CD4-positive, CD25-positive, alpha-beta regulatory T cell (primary cell): Measurements from ENCODE around the gene LIN28B. TPM values are rescaled to one million over a fixed set of nuclear protein-coding genes. Genes with fewer than 3 reads are reported as not detected.

Source experiments
- ATAC-seq, 2 donors: fragments of 150-1000 bp; cut with Tn5 transposase; one replicate each; pipeline ENCODE4 v1.10.0; 2021; ENCODE audit warnings: low read depth in 2 of 2, moderate number of reproducible peaks in 2 of 2, moderate library complexity in 1 of 2
- DNase-seq, 3 donors: peaks; one replicate each; pipeline versions ENCODE4 v3.0.0 to v3.0.0-alpha.2; 2012 to 2022; ENCODE audit warnings: mixed read lengths in 1 of 3
- H3K27ac ChIP-seq: one replicate; pipeline ENCODE4 v1.7.0; 2013; ENCODE audit warnings: mild to moderate bottlenecking, low read length; ENCODE audit not compliant: insufficient read depth, poor library complexity, severe bottlenecking
- H3K27me3 ChIP-seq: one replicate; pipeline ENCODE4 v1.7.0; 2013; ENCODE audit warnings: low read length; ENCODE audit not compliant: control insufficient read depth, insufficient read depth
- H3K36me3 ChIP-seq: one replicate; pipeline ENCODE4 v1.7.0; 2013; ENCODE audit warnings: mild to moderate bottlenecking, low read length, moderate library complexity; ENCODE audit not compliant: control insufficient read depth, insufficient read depth
- H3K4me1 ChIP-seq: 2 replicates; pipeline ENCODE4 v1.7.0; 2013; ENCODE audit warnings: mild to moderate bottlenecking, low read length; ENCODE audit not compliant: insufficient read depth, control insufficient read depth, poor library complexity, severe bottlenecking
- H3K4me3 ChIP-seq: one replicate; pipeline ENCODE4 v1.7.0; 2013; ENCODE audit warnings: low read depth, mild to moderate bottlenecking, low read length, moderate library complexity
- H3K9me3 ChIP-seq, 2 experiments: 1 replicate in 1 of 2; 2 replicates in 1 of 2; pipeline ENCODE4 v1.7.0; 2013; ENCODE audit warnings: low read length in 2 of 2, mild to moderate bottlenecking in 1 of 2, moderate library complexity in 1 of 2; ENCODE audit not compliant: control insufficient read depth in 2 of 2
- H3K27ac Mint-ChIP-seq, 3 donors: one replicate each; pipeline ENCODE4 v1.8.0; 2020 to 2022; ENCODE audit warnings: mild to moderate bottlenecking in 3 of 3, mixed read lengths in 3 of 3, moderate library complexity in 2 of 3
- H3K27me3 Mint-ChIP-seq: one replicate; pipeline ENCODE4 v1.8.0; 2022; ENCODE audit warnings: mild to moderate bottlenecking, mixed read lengths
- H3K36me3 Mint-ChIP-seq: one replicate; pipeline ENCODE4 v1.8.0; 2020; ENCODE audit warnings: mixed read lengths
- H3K4me1 Mint-ChIP-seq, 4 donors: one replicate each; pipeline ENCODE4 v1.8.0; 2020 to 2022; ENCODE audit warnings: mixed read lengths in 4 of 4, mild to moderate bottlenecking in 1 of 4
- H3K4me3 Mint-ChIP-seq, 4 donors: one replicate each; pipeline ENCODE4 v1.8.0; 2020 to 2022; ENCODE audit warnings: mild to moderate bottlenecking in 4 of 4, mixed read lengths in 4 of 4, moderate library complexity in 3 of 4
- H3K9me3 Mint-ChIP-seq, 7 donors: one replicate each; pipeline ENCODE4 v1.8.0; 2020 to 2022; ENCODE audit warnings: mixed read lengths in 7 of 7, mild to moderate bottlenecking in 3 of 7, moderate library complexity in 2 of 7
- polyA plus RNA-seq, 4 donors: library from polyadenylated mRNA; unstranded; fragments of 300-500 nt; fragmentation: Illumina TruSeq; gene quantifications; one replicate each; pipeline ENCODE4 v1.2.3, GENCODE V29; 2021
- total RNA-seq: library from RNA; stranded (reverse); gene quantifications from one replicate; pipeline ENCODE4 v1.2.3, GENCODE V29; 2022

Gene LIN28B
- total and polyA plus RNA-seq, 5 donors from 2014 or later = not detected

GRCh38 chr6:105091140-105091829 lies 134.4 kb downstream of the LIN28B start:
- no peak overlapping the region for H3K27ac Mint-ChIP-seq

GRCh38 chr6:105094133-105094640 lies 137.3 kb downstream of the LIN28B start:
- Mint-ChIP-seq H3K9me3 (peaks cover 0 to 1% (median 0%) of the 10 kb centered on the region in 7 donors), H3K27ac (peak overlapping the region in 1 of 3 donors; percentile 64), H3K4me3 (no peak overlapping the region), H3K36me3 (no peaks in the 10 kb centered on the region), H3K4me1 (no peaks in the 10 kb centered on the region), H3K27me3 (peaks cover 12% of the 10 kb centered on the region)
- ATAC-seq (no peak), DNase-seq (no peak)
- no peaks in the 10 kb centered on the region for H3K9me3 ChIP-seq
- no peaks in the 10 kb centered on the region for H3K4me1 ChIP-seq
- H3K27ac ChIP-seq = no peak overlapping the region
- H3K4me3 ChIP-seq = no peak overlapping the region
- H3K36me3 ChIP-seq = no peaks in the 10 kb centered on the region
- no peaks in the 10 kb centered on the region for H3K27me3 ChIP-seq

More at GRCh38 chr6:105091140-105091829, 134.4 kb downstream of the LIN28B start:
- ATAC-seq (no peak), DNase-seq (no peak)
- peaks cover 24% of the 10 kb centered on the region for H3K27me3 Mint-ChIP-seq
- H3K9me3 Mint-ChIP-seq = peaks cover 0 to 1% (median 0%) of the 10 kb centered on the region in 7 donors
- Histone ChIP-seq H3K27ac (no peak overlapping the region), H3K27me3 (no peaks in the 10 kb centered on the region), H3K9me3 (no peaks in the 10 kb centered on the region), H3K4me1 (no peaks in the 10 kb centered on the region), H3K4me3 (no peak overlapping the region), H3K36me3 (no peaks in the 10 kb centered on the region)
- no peak overlapping the region for H3K4me3 Mint-ChIP-seq
- no peaks in the 10 kb centered on the region for H3K4me1 Mint-ChIP-seq
- no peaks in the 10 kb centered on the region for H3K36me3 Mint-ChIP-seq

- Histone ChIP-seq H3K27me3 (no peaks in the 10 kb centered on the region), H3K4me1 (no peaks in the 10 kb centered on the region), H3K27ac (no peak overlapping the region), H3K4me3 (no peak overlapping the region), H3K36me3 (no peaks in the 10 kb centered on the region), H3K9me3 (no peaks in the 10 kb centered on the region)
- no peaks in the 10 kb centered on the region for H3K36me3 Mint-ChIP-seq
- DNase-seq = no peak
- ATAC-seq = no peak
- H3K27ac Mint-ChIP-seq = no peak overlapping the region
- H3K9me3 Mint-ChIP-seq = peaks cover 0 to 1% (median 0%) of the 10 kb centered on the region in 7 donors
- peaks cover 12% of the 10 kb centered on the region for H3K27me3 Mint-ChIP-seq
- H3K4me1 Mint-ChIP-seq = no peaks in the 10 kb centered on the region
- H3K4me3 Mint-ChIP-seq = no peak overlapping the region
Observed at GRCh38 chr6:105095139-105095538, 138.2 kb downstream of the LIN28B start.

- Histone ChIP-seq H3K4me1 (no peaks in the 10 kb centered on the region), H3K9me3 (no peaks in the 10 kb centered on the region), H3K27me3 (no peaks in the 10 kb centered on the region), H3K4me3 (no peak overlapping the region), H3K36me3 (no peaks in the 10 kb centered on the region), H3K27ac (no peak overlapping the region)
- DNase-seq (no peak), ATAC-seq (no peak)
- Mint-ChIP-seq H3K27ac (no peak overlapping the region), H3K36me3 (no peaks in the 10 kb centered on the region), H3K27me3 (peaks cover 12% of the 10 kb centered on the region), H3K4me1 (no peaks in the 10 kb centered on the region), H3K9me3 (peaks cover 0 to 1% (median 0%) of the 10 kb centered on the region in 7 donors), H3K4me3 (no peak overlapping the region)
Observed at GRCh38 chr6:105097288-105097687, 140.4 kb downstream of the LIN28B start.

- Histone ChIP-seq H3K36me3 (no peaks in the 10 kb centered on the region), H3K27ac (no peak overlapping the region), H3K4me3 (no peak overlapping the region), H3K4me1 (no peaks in the 10 kb centered on the region), H3K27me3 (no peaks in the 10 kb centered on the region), H3K9me3 (no peaks in the 10 kb centered on the region)
- Mint-ChIP-seq H3K4me3 (no peak overlapping the region), H3K27ac (no peak overlapping the region), H3K27me3 (peaks cover 1% of the 10 kb centered on the region), H3K4me1 (no peaks in the 10 kb centered on the region), H3K36me3 (no peaks in the 10 kb centered on the region), H3K9me3 (no peaks in the 10 kb centered on the region)
- DNase-seq (no peak), ATAC-seq (no peak)
Observed at GRCh38 chr6:105099371-105099770, 142.5 kb downstream of the LIN28B start.

GRCh38 chr6:105102186-105102585 lies 145.3 kb downstream of the LIN28B start:
- H3K4me3 ChIP-seq = no peak overlapping the region
- no peaks in the 10 kb centered on the region for H3K36me3 ChIP-seq
- DNase-seq (no peak), ATAC-seq (no peak)
- no peak overlapping the region for H3K4me3 Mint-ChIP-seq
- no peak overlapping the region for H3K27ac ChIP-seq
- no peaks in the 10 kb centered on the region for H3K4me1 ChIP-seq
- no peak overlapping the region for H3K27ac Mint-ChIP-seq
- no peaks in the 10 kb centered on the region for H3K9me3 ChIP-seq
- H3K9me3 Mint-ChIP-seq = no peaks in the 10 kb centered on the region
- H3K36me3 Mint-ChIP-seq = no peaks in the 10 kb centered on the region
- H3K27me3 Mint-ChIP-seq = peaks cover 3% of the 10 kb centered on the region
- no peaks in the 10 kb centered on the region for H3K27me3 ChIP-seq
- H3K4me1 Mint-ChIP-seq = no peaks in the 10 kb centered on the region

- DNase-seq = no peak
- no peaks in the 10 kb centered on the region for H3K4me1 Mint-ChIP-seq
- H3K27ac Mint-ChIP-seq = no peak overlapping the region
- ATAC-seq = no peak
- Histone ChIP-seq H3K36me3 (no peaks in the 10 kb centered on the region), H3K4me1 (no peaks in the 10 kb centered on the region), H3K4me3 (no peak overlapping the region), H3K27me3 (peaks cover 2% of the 10 kb centered on the region), H3K9me3 (no peaks in the 10 kb centered on the region), H3K27ac (no peak overlapping the region)
- H3K27me3 Mint-ChIP-seq = peaks cover 16% of the 10 kb centered on the region
- no peaks in the 10 kb centered on the region for H3K9me3 Mint-ChIP-seq
- H3K4me3 Mint-ChIP-seq = no peak overlapping the region
- H3K36me3 Mint-ChIP-seq = no peaks in the 10 kb centered on the region
Observed at GRCh38 chr6:105105094-105105493, 148.2 kb downstream of the LIN28B start.

- no peaks in the 10 kb centered on the region for H3K9me3 Mint-ChIP-seq
- Histone ChIP-seq H3K9me3 (no peaks in the 10 kb centered on the region), H3K36me3 (no peaks in the 10 kb centered on the region), H3K4me3 (no peak overlapping the region), H3K27ac (no peak overlapping the region), H3K27me3 (peaks cover 2% of the 10 kb centered on the region), H3K4me1 (no peaks in the 10 kb centered on the region)
- H3K27me3 Mint-ChIP-seq = peaks cover 21% of the 10 kb centered on the region
- H3K36me3 Mint-ChIP-seq = no peaks in the 10 kb centered on the region
- ATAC-seq = no peak
- no peaks in the 10 kb centered on the region for H3K4me1 Mint-ChIP-seq
- H3K27ac Mint-ChIP-seq = no peak overlapping the region
- DNase-seq = no peak
- H3K4me3 Mint-ChIP-seq = no peak overlapping the region
Observed at GRCh38 chr6:105106260-105106659, 149.4 kb downstream of the LIN28B start.
